Lower leg skin (tissue), 4 donors: ENCODE measurements around the gene ROR1. TPM values are rescaled to one million over a fixed set of nuclear protein-coding genes. Genes with fewer than 3 reads are reported as not detected.

Experiments used
- DNase-seq, 2 donors: peaks; one replicate each; pipeline ENCODE4 v3.0.0-alpha.2; 2019; ENCODE audit warnings: low spot score in 2 of 2
- H3K4me3 ChIP-seq: fragments of 200-600 bp; sonication (generic); 2 replicates; pipeline ENCODE4 v1.5.1; 2017; ENCODE audit warnings: mild to moderate bottlenecking, low read depth; ENCODE audit not compliant: poor library complexity, severe bottlenecking
- CTCF ChIP-seq, 3 donors: fragments of 450-650 bp; IDR thresholded peaks; one replicate each; pipeline ENCODE4 v1.5.1; 2016; ENCODE audit warnings: antibody characterized with exemption in 3 of 3, mild to moderate bottlenecking in 3 of 3, moderate library complexity in 2 of 3
- POLR2A ChIP-seq, 2 donors: fragments of 450-650 bp; IDR thresholded peaks; one replicate each; pipeline ENCODE4 v1.6.1; 2016 to 2017; ENCODE audit warnings: antibody characterized with exemption in 2 of 2, mild to moderate bottlenecking in 1 of 2, moderate library complexity in 1 of 2
- WGBS, 2 donors: methylation state at CpG; one replicate each; pipeline ENCODE4 v1.1.5; 2018; 5-methylcytosine and 5-hydroxymethylcytosine counted together
- intact Hi-C: fragments of 100-400 bp; cut with DNase I; formaldehyde crosslinking; loops from one replicate; pipeline ENCODE4 v1.15.0; 2023; ENCODE audit warnings: low total_unique reads
- total RNA-seq, 4 donors: library from RNA; depleted of rRNA; stranded (reverse); fragments of >200 nt; gene quantifications; one replicate each; pipeline ENCODE4 v1.1.0, GENCODE V29; 2016

The ROR1 gene
- total RNA-seq, 4 donors from 2014 or later = 12.9 to 28.6 (median 22.5) TPM

- no peak overlapping the region for H3K4me3 ChIP-seq
- no peak for DNase-seq
- TF ChIP-seq POLR2A (IDR thresholded peaks at IDR 0.05) = no peak
- TF ChIP-seq CTCF (IDR thresholded peaks at IDR 0.05) = no peak
- intact Hi-C loops = loop anchor here (10.0 kb wide), 1 partner anchor 1400 kb away; no protein-coding TSS in a partner anchor
- WGBS, 2 donors = 80 to 81% methylated on average over 8 of the region's 8 CpGs
Measured at GRCh38 chr1:64004451-64005025, 230.7 kb downstream of the ROR1 start.

- DNase-seq = no peak
- WGBS, 2 donors = 29 to 41% methylated on average over 3 of the region's 3 CpGs
- intact Hi-C loops = loop anchor here (2.0 to 10.0 kb wide), 2 partner anchors 43 to 1401 kb away; no protein-coding TSS in a partner anchor
- no peak overlapping the region for H3K4me3 ChIP-seq
- no peak for TF ChIP-seq POLR2A (IDR thresholded peaks at IDR 0.05)
- no peak for TF ChIP-seq CTCF (IDR thresholded peaks at IDR 0.05)
Measured at GRCh38 chr1:64005801-64006200, 232.0 kb downstream of the ROR1 start.

GRCh38 chr1:64006276-64007051, 232.6 kb downstream of the ROR1 start:
- H3K4me3 ChIP-seq = no peak overlapping the region
- intact Hi-C loops = loop anchor here (2.0 to 10.0 kb wide), 2 partner anchors 44 to 1402 kb away; no protein-coding TSS in a partner anchor
- peak in 1 of 2 donors; percentile 22 for DNase-seq
- 64% methylated on average over 8 of the region's 8 CpGs for whole genome bisulfite sequencing, 2 donors
- TF ChIP-seq CTCF (IDR thresholded peaks at IDR 0.05) = no peak
- TF ChIP-seq POLR2A (IDR thresholded peaks at IDR 0.05) = no peak

GRCh38 chr1:64010316-64010715, 236.5 kb downstream of the ROR1 start:
- no peak for DNase-seq
- WGBS, 2 donors = 81 to 87% methylated on average over 1 of the region's 1 CpG
- H3K4me3 ChIP-seq = no peak overlapping the region
- TF ChIP-seq POLR2A (IDR thresholded peaks at IDR 0.05) (no peak), CTCF (IDR thresholded peaks at IDR 0.05) (no peak)
- intact Hi-C loops = no loop called here

- intact Hi-C loops = no loop called here
- no peak overlapping the region for H3K4me3 ChIP-seq
- TF ChIP-seq CTCF (IDR thresholded peaks at IDR 0.05) (no peak), POLR2A (IDR thresholded peaks at IDR 0.05) (no peak)
- DNase-seq = no peak
- 75 to 83% methylated on average over 4 of the region's 4 CpGs for WGBS, 2 donors
Measured at GRCh38 chr1:64013395-64013794, 239.6 kb downstream of the ROR1 start.
